Measurements from ENCODE around the gene AP1S2. TPM values are rescaled to one million over a fixed set of nuclear protein-coding genes. Genes with fewer than 3 reads are reported as not detected.

AP1S2 gene
- total and polyA plus RNA-seq, 2 donors, result 38.7 to 45.8 TPM

- H3K27me3 ChIP-seq (ENCODE audit: control insufficient read depth in 2 of 2, insufficient read depth in 1 of 2, low read length in 1 of 2), result no peaks in the 10 kb centered on the region
- H3K4me1 ChIP-seq (ENCODE audit: control insufficient read depth in 2 of 2, insufficient read depth in 2 of 2, low read length in 2 of 2), result peaks cover 0 to 8% of the 10 kb centered on the region in 2 donors
- no peak overlapping the region for H3K4me3 ChIP-seq (ENCODE audit: low read length in 2 of 2)
- H3K27ac ChIP-seq (ENCODE audit: low read depth in 1 of 2, low read length in 1 of 2), result no peak overlapping the region
- no peak for DNase-seq (ENCODE audit: low read depth in 6 of 9, low spot score in 9 of 9)
- H3K36me3 ChIP-seq (ENCODE audit: control insufficient read depth in 2 of 2, insufficient read depth in 2 of 2, low read length in 1 of 2), result peaks cover 11 to 54% of the 10 kb centered on the region in 2 donors
- no peaks in the 10 kb centered on the region for H3K9me3 ChIP-seq (ENCODE audit: control insufficient read depth in 2 of 2, insufficient read depth in 1 of 2, low read length in 1 of 2)
- 98% methylated on average over 8 of the region's 8 CpGs for WGBS
Observed at GRCh38 chrX:15812192-15812938, 42.2 kb downstream of the AP1S2 start.

- Histone ChIP-seq H3K36me3 (ENCODE audit: control insufficient read depth in 2 of 2, insufficient read depth in 2 of 2, low read length in 1 of 2) (peaks cover 11 to 39% of the 10 kb centered on the region in 2 donors), H3K27me3 (ENCODE audit: control insufficient read depth in 2 of 2, insufficient read depth in 1 of 2, low read length in 1 of 2) (no peaks in the 10 kb centered on the region), H3K27ac (ENCODE audit: low read depth in 1 of 2, low read length in 1 of 2) (no peak overlapping the region), H3K9me3 (ENCODE audit: control insufficient read depth in 2 of 2, insufficient read depth in 1 of 2, low read length in 1 of 2) (no peaks in the 10 kb centered on the region), H3K4me1 (ENCODE audit: control insufficient read depth in 2 of 2, insufficient read depth in 2 of 2, low read length in 2 of 2) (no peaks in the 10 kb centered on the region), H3K4me3 (ENCODE audit: low read length in 2 of 2) (no peak overlapping the region)
- 97% methylated on average over 4 of the region's 4 CpGs for WGBS
- no peak for DNase-seq (ENCODE audit: low read depth in 6 of 9, low spot score in 9 of 9)
Observed at GRCh38 chrX:15808254-15808653, 46.4 kb downstream of the AP1S2 start.

GRCh38 chrX:15804563-15804962 lies 50.0 kb downstream of the AP1S2 start:
- Histone ChIP-seq H3K9me3 (ENCODE audit: control insufficient read depth in 2 of 2, insufficient read depth in 1 of 2, low read length in 1 of 2) (no peaks in the 10 kb centered on the region), H3K4me3 (ENCODE audit: low read length in 2 of 2) (no peak overlapping the region), H3K27me3 (ENCODE audit: control insufficient read depth in 2 of 2, insufficient read depth in 1 of 2, low read length in 1 of 2) (no peaks in the 10 kb centered on the region), H3K27ac (ENCODE audit: low read depth in 1 of 2, low read length in 1 of 2) (no peak overlapping the region), H3K4me1 (ENCODE audit: control insufficient read depth in 2 of 2, insufficient read depth in 2 of 2, low read length in 2 of 2) (no peaks in the 10 kb centered on the region), H3K36me3 (ENCODE audit: control insufficient read depth in 2 of 2, insufficient read depth in 2 of 2, low read length in 1 of 2) (peaks cover 4 to 31% of the 10 kb centered on the region in 2 donors)
- DNase-seq (ENCODE audit: low read depth in 6 of 9, low spot score in 9 of 9), result no peak

GRCh38 chrX:15797707-15798106 lies 56.9 kb downstream of the AP1S2 start:
- DNase-seq (ENCODE audit: low read depth in 6 of 9, low spot score in 9 of 9), result no peak
- H3K36me3 ChIP-seq (ENCODE audit: control insufficient read depth in 2 of 2, insufficient read depth in 2 of 2, low read length in 1 of 2), result peaks cover 0 to 26% of the 10 kb centered on the region in 2 donors
- no peak overlapping the region for H3K27ac ChIP-seq (ENCODE audit: low read depth in 1 of 2, low read length in 1 of 2)
- WGBS, result 74% methylated on average over 4 of the region's 4 CpGs
- H3K4me1 ChIP-seq (ENCODE audit: control insufficient read depth in 2 of 2, insufficient read depth in 2 of 2, low read length in 2 of 2), result no peaks in the 10 kb centered on the region
- H3K4me3 ChIP-seq (ENCODE audit: low read length in 2 of 2), result no peak overlapping the region
- no peaks in the 10 kb centered on the region for H3K9me3 ChIP-seq (ENCODE audit: control insufficient read depth in 2 of 2, insufficient read depth in 1 of 2, low read length in 1 of 2)
- no peaks in the 10 kb centered on the region for H3K27me3 ChIP-seq (ENCODE audit: control insufficient read depth in 2 of 2, insufficient read depth in 1 of 2, low read length in 1 of 2)

GRCh38 chrX:15790769-15791290 lies 63.8 kb downstream of the AP1S2 start:
- H3K36me3 ChIP-seq (ENCODE audit: control insufficient read depth in 2 of 2, insufficient read depth in 2 of 2, low read length in 1 of 2), result peaks cover 0 to 10% of the 10 kb centered on the region in 2 donors
- no peaks in the 10 kb centered on the region for H3K9me3 ChIP-seq (ENCODE audit: control insufficient read depth in 2 of 2, insufficient read depth in 1 of 2, low read length in 1 of 2)
- under 1% methylated on average over 15 of the region's 15 CpGs for WGBS
- peak overlapping the region; percentile 92 to 95 for H3K27ac ChIP-seq (ENCODE audit: low read depth in 1 of 2, low read length in 1 of 2)
- peak in 7 of 9 donors; percentile 4 to 62 (median 15) for DNase-seq (ENCODE audit: low read depth in 6 of 9, low spot score in 9 of 9)
- peak overlapping the region; percentile 69 to 83 for H3K4me3 ChIP-seq (ENCODE audit: low read length in 2 of 2)
- no peaks in the 10 kb centered on the region for H3K27me3 ChIP-seq (ENCODE audit: control insufficient read depth in 2 of 2, insufficient read depth in 1 of 2, low read length in 1 of 2)
- peaks cover 0 to 11% of the 10 kb centered on the region in 2 donors for H3K4me1 ChIP-seq (ENCODE audit: control insufficient read depth in 2 of 2, insufficient read depth in 2 of 2, low read length in 2 of 2)

- Histone ChIP-seq H3K9me3 (ENCODE audit: control insufficient read depth in 2 of 2, insufficient read depth in 1 of 2, low read length in 1 of 2) (no peaks in the 10 kb centered on the region), H3K36me3 (ENCODE audit: control insufficient read depth in 2 of 2, insufficient read depth in 2 of 2, low read length in 1 of 2) (peaks cover 0 to 6% of the 10 kb centered on the region in 2 donors), H3K4me1 (ENCODE audit: control insufficient read depth in 2 of 2, insufficient read depth in 2 of 2, low read length in 2 of 2) (peaks cover 0 to 11% of the 10 kb centered on the region in 2 donors), H3K27me3 (ENCODE audit: control insufficient read depth in 2 of 2, insufficient read depth in 1 of 2, low read length in 1 of 2) (no peaks in the 10 kb centered on the region), H3K27ac (ENCODE audit: low read depth in 1 of 2, low read length in 1 of 2) (peak within 1 kb of the TSS; percentile 92 to 95), H3K4me3 (ENCODE audit: low read length in 2 of 2) (peak within 1 kb of the TSS; percentile 69 to 83)
- peak; percentile 53 to 95 (median 77) for DNase-seq (ENCODE audit: low read depth in 6 of 9, low spot score in 9 of 9)
- under 1% methylated on average over 55 of the region's 55 CpGs for WGBS
Observed at GRCh38 chrX:15789979-15790768, 64.4 kb downstream of the AP1S2 start, which contains the start of gene ZRSR2. ZRSR2 (plus strand) TSS chrX:15790484; CDS start chrX:15790496, 12 bp downstream.

GRCh38 chrX:15786915-15787314 lies 67.7 kb downstream of the AP1S2 start:
- H3K4me1 ChIP-seq (ENCODE audit: control insufficient read depth in 2 of 2, insufficient read depth in 2 of 2, low read length in 2 of 2), result peaks cover 0 to 13% of the 10 kb centered on the region in 2 donors
- no peak for DNase-seq (ENCODE audit: low read depth in 6 of 9, low spot score in 9 of 9)
- H3K27ac ChIP-seq (ENCODE audit: low read depth in 1 of 2, low read length in 1 of 2), result no peak overlapping the region
- WGBS, result 94% methylated on average over 3 of the region's 3 CpGs
- H3K27me3 ChIP-seq (ENCODE audit: control insufficient read depth in 2 of 2, insufficient read depth in 1 of 2, low read length in 1 of 2), result no peaks in the 10 kb centered on the region
- H3K9me3 ChIP-seq (ENCODE audit: control insufficient read depth in 2 of 2, insufficient read depth in 1 of 2, low read length in 1 of 2), result no peaks in the 10 kb centered on the region
- no peaks in the 10 kb centered on the region for H3K36me3 ChIP-seq (ENCODE audit: control insufficient read depth in 2 of 2, insufficient read depth in 2 of 2, low read length in 1 of 2)
- no peak overlapping the region for H3K4me3 ChIP-seq (ENCODE audit: low read length in 2 of 2)

GRCh38 chrX:15785176-15785750 lies 69.3 kb downstream of the AP1S2 start:
- Histone ChIP-seq H3K4me3 (ENCODE audit: low read length in 2 of 2) (no peak overlapping the region), H3K27me3 (ENCODE audit: control insufficient read depth in 2 of 2, insufficient read depth in 1 of 2, low read length in 1 of 2) (no peaks in the 10 kb centered on the region), H3K4me1 (ENCODE audit: control insufficient read depth in 2 of 2, insufficient read depth in 2 of 2, low read length in 2 of 2) (peaks cover 0 to 8% of the 10 kb centered on the region in 2 donors), H3K9me3 (ENCODE audit: control insufficient read depth in 2 of 2, insufficient read depth in 1 of 2, low read length in 1 of 2) (no peaks in the 10 kb centered on the region), H3K27ac (ENCODE audit: low read depth in 1 of 2, low read length in 1 of 2) (no peak overlapping the region), H3K36me3 (ENCODE audit: control insufficient read depth in 2 of 2, insufficient read depth in 2 of 2, low read length in 1 of 2) (no peaks in the 10 kb centered on the region)
- 98% methylated on average over 3 of the region's 3 CpGs for WGBS
- DNase-seq (ENCODE audit: low read depth in 6 of 9, low spot score in 9 of 9), result no peak
